Astrocyte of the spinal cord (primary cell): ENCODE results near the gene SCGB1A1.

Source experiments
- DNase-seq: peaks from one replicate; pipeline ENCODE4 v3.0.0; 2011; ENCODE audit warnings: low read depth, low spot score
- H3K4me3 ChIP-seq: 2 replicates; pipeline ENCODE4 v1.5.1; 2011; ENCODE audit warnings: low read depth, mild to moderate bottlenecking, low read length, moderate library complexity
- in situ Hi-C: cut with HindIII; loops from 2 replicates; pipeline ENCODE4 v1.10.0; 2017; ENCODE audit warnings: low sequenced_read_pairs
- TF ChIP-seq, protein P1 (sequence below): IDR thresholded peaks from 2 replicates; pipeline ENCODE4 v1.5.1; 2012; ENCODE audit warnings: low read depth, mild to moderate bottlenecking, low read length, inconsistent platforms

Gene SCGB1A1

GRCh38 chr11:62419314-62419929 lies 589 bp downstream of the SCGB1A1 start:
- in situ Hi-C loops = no loop called here
- TF ChIP-seq, protein P1, sequence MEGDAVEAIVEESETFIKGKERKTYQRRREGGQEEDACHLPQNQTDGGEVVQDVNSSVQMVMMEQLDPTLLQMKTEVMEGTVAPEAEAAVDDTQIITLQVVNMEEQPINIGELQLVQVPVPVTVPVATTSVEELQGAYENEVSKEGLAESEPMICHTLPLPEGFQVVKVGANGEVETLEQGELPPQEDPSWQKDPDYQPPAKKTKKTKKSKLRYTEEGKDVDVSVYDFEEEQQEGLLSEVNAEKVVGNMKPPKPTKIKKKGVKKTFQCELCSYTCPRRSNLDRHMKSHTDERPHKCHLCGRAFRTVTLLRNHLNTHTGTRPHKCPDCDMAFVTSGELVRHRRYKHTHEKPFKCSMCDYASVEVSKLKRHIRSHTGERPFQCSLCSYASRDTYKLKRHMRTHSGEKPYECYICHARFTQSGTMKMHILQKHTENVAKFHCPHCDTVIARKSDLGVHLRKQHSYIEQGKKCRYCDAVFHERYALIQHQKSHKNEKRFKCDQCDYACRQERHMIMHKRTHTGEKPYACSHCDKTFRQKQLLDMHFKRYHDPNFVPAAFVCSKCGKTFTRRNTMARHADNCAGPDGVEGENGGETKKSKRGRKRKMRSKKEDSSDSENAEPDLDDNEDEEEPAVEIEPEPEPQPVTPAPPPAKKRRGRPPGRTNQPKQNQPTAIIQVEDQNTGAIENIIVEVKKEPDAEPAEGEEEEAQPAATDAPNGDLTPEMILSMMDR = no peak
- DNase-seq = no peak
- no peak overlapping the region for H3K4me3 ChIP-seq

DNA sequence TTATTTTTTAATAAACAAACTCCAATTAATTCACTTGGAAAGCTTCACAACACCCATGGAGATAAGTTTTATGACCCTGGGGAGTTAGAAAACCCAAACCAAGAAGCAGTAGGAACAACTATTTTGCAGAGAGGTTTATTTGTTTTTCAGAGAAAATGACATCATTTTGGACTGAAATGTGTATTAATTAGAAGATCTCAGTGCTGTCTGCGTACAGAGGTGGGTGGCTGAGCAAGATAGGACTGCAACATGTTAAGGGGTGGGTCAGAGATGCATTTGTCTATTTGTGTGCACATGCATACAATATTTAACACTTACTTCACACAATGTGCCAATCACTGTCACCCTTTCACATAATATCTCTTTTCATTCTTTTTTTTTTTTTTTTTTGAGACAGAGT lies 1.1 kb downstream of the SCGB1A1 start:
- no peak overlapping the region for H3K4me3 ChIP-seq
- no peak for DNase-seq
- in situ Hi-C loops = no loop called here
- TF ChIP-seq, protein P1 = no peak

GRCh38 chr11:62420882-62421281 lies 2.0 kb downstream of the SCGB1A1 start:
- DNase-seq = no peak
- H3K4me3 ChIP-seq = no peak overlapping the region
- in situ Hi-C loops = no loop called here
- TF ChIP-seq, protein P1 = no peak

- in situ Hi-C loops = no loop called here
- DNase-seq = no peak
- TF ChIP-seq, protein P1 = no peak
- H3K4me3 ChIP-seq = no peak overlapping the region
Observed at GRCh38 chr11:62421996-62422395, 3.2 kb downstream of the SCGB1A1 start.

DNA sequence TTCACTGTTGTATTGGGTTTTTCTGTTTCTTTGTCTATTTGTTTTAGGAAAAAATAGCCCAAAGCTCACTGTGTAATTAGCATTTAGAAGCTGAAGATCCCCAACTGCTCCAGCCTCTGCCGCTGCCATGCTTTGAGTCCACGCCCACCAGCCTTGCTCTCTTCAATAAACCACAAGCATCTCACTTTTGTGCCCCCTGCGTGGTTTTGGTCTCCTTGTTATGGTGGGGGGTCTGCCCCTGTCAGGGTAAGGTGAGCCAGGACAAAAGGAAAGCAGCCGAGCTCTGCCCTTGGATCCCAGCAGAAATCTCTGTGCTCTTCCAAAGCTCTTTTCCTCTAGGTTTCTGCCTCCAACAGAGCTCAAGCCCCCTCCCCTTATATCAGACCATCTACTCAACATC lies 4.2 kb downstream of the SCGB1A1 start:
- DNase-seq = no peak
- no peak overlapping the region for H3K4me3 ChIP-seq
- TF ChIP-seq, protein P1 = no peak
- in situ Hi-C loops = no loop called here

DNA sequence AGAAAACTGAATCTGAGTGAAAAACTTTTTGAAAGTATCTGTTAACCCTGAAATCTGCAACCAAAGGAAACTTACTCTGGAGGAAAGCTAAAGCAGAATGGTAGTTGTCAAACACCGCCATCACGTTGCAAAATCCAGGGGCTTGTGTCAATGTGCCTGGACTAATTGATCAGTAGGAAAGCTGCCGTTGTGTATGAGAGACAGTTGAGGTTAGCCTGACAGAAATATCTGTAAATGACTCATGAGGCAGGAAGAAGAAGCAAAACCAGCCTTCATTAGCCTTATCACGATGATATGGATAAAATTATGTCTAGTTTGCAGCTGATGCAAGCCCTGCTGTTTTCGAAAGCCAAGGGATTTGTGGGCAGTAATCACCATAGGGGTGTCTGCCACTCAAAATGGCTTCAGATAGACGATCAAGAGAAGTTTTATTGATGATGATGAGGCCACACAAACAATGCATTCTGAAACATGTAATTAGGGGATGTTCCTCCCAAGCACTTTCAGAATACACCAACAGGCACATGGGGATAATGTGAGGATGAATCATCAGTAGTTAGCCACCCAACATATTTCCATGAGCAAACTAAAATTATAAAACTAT lies 8.9 kb downstream of the SCGB1A1 start:
- in situ Hi-C loops = no loop called here
- DNase-seq = peak; percentile 35
- TF ChIP-seq, protein P1 = no peak
- no peak overlapping the region for H3K4me3 ChIP-seq
